Measurements from ENCODE around the gene NACC2.

GRCh38 chr9:136078498-136079011 lies 16.5 kb downstream of the NACC2 start:
- no peak for TF ChIP-seq CHCHD3 (CRISPR knock-in tag; IDR thresholded peaks at IDR 0.05)
- TF ChIP-seq CTCF (IDR thresholded peaks at IDR 0.05 in 2 of 3, conservative IDR thresholded peaks at IDR 0.05 in 1 of 3; ENCODE audit: insufficient read depth in 2 of 3, low read depth in 1 of 3, low read length in 3 of 3): no peak
- no peak for TF ChIP-seq RAD51 (IDR thresholded peaks at IDR 0.05; ENCODE audit: borderline replicate concordance, low read depth)
- TF ChIP-seq ZBTB7A (IDR thresholded peaks at IDR 0.05; ENCODE audit: borderline replicate concordance, control insufficient read depth, low read depth, low read length): no peak
- TF ChIP-seq MCM2 (IDR thresholded peaks at IDR 0.05; ENCODE audit: low read depth): no peak
- TF ChIP-seq EP300 (IDR thresholded peaks at IDR 0.05; ENCODE audit: low read length): no peak
- no peak for TF ChIP-seq GATAD2A (IDR thresholded peaks at IDR 0.05)
- TF ChIP-seq GABPA (tag; conservative IDR thresholded peaks at IDR 0.05; ENCODE audit: low read depth): no peak
- TF ChIP-seq ILK (tag; IDR thresholded peaks at IDR 0.05; ENCODE audit: borderline replicate concordance, low read depth): no peak
- no peak for TF ChIP-seq VEZF1 (CRISPR knock-in tag; IDR thresholded peaks at IDR 0.05)

All from K562 (cell line).